GM12801 (cell line): ENCODE data around the gene SLC10A2.

Experiments used
- CTCF ChIP-seq: IDR thresholded peaks from one replicate; pipeline ENCODE4 v1.5.1; 2011; ENCODE audit warnings: control low read depth; ENCODE audit not compliant: insufficient read length; ENCODE audit errors: extremely low read depth

The SLC10A2 gene

GRCh38 chr13:103099722-103100293, 33.6 kb upstream of the SLC10A2 start:
- TF ChIP-seq CTCF: no peak

- no peak for TF ChIP-seq CTCF
These were observed 32.3 kb upstream of the SLC10A2 start for GRCh38 chr13:103098535-103098934.

- no peak for TF ChIP-seq CTCF
These were observed 31.2 kb upstream of the SLC10A2 start for GRCh38 chr13:103097366-103097928.

- TF ChIP-seq CTCF: no peak
These were observed 21.1 kb upstream of the SLC10A2 start for GRCh38 chr13:103087275-103087674.

GRCh38 chr13:103081435-103081834, 15.2 kb upstream of the SLC10A2 start:
- no peak for TF ChIP-seq CTCF

- no peak for TF ChIP-seq CTCF
These were observed 11.9 kb upstream of the SLC10A2 start for GRCh38 chr13:103078158-103078557.

- no peak for TF ChIP-seq CTCF
These were observed 2.6 kb upstream of the SLC10A2 start for GRCh38 chr13:103068836-103069235.
